Mucosa of descending colon (tissue), 3 donors: Measurements from ENCODE around the gene FOXA2. TPM values are rescaled to one million over a fixed set of nuclear protein-coding genes. Genes with fewer than 3 reads are reported as not detected.

Experiments
- ATAC-seq: fragments of 200-7000 bp; cut with Tn5 transposase; one replicate; pipeline ENCODE4 v1.9.1; 2020; ENCODE audit warnings: mild to moderate bottlenecking, moderate library complexity
- DNase-seq, 3 donors: peaks; one replicate each; pipeline ENCODE4 v3.0.0-alpha.2; 2020
- H3K36me3 ChIP-seq: fragments of 200-600 bp; one replicate; pipeline ENCODE4 v1.8.0; 2021; ENCODE audit warnings: low read depth, mild to moderate bottlenecking
- H3K4me1 ChIP-seq: fragments of 200-600 bp; one replicate; pipeline ENCODE4 v1.8.0; 2021; ENCODE audit warnings: low read depth, mild to moderate bottlenecking
- H3K4me3 ChIP-seq: fragments of 200-600 bp; one replicate; pipeline ENCODE4 v1.8.0; 2021; ENCODE audit warnings: mild to moderate bottlenecking
- H3K9me3 ChIP-seq: fragments of 200-600 bp; one replicate; pipeline ENCODE4 v1.8.0; 2021; ENCODE audit warnings: mild to moderate bottlenecking
- intact Hi-C, 2 donors: fragments of 100-400 bp; cut with DNase I in 1 of 2; cut with micrococcal nuclease in 1 of 2; formaldehyde crosslinking; loops; one replicate each; pipeline versions ENCODE4 v1.11.0 to v1.11.1; 2022; cut with DNase I, micrococcal nuclease
- total RNA-seq, 3 donors: library from RNA; stranded (reverse); fragmentation: NEBNext Ultra II Directional in 2 of 3; extraction: Animal tissue kit (Norgen Biotek cat#: 25700) in 2 of 3; gene quantifications; one replicate each; pipeline versions ENCODE4 v1.2.1 to v1.2.4, GENCODE V29; 2021 to 2023
- TF ChIP-seq, protein P1 (sequence below): fragments of 200-600 bp; IDR thresholded peaks from one replicate; pipeline ENCODE4 v1.8.0; 2022; ENCODE audit warnings: antibody characterized with exemption, mild to moderate bottlenecking
- donor health status: DM: no; HTN: no; CAD: no; lungs with moderate emphysema.
- donor health status: DM: no; HTN: no; CAD: no.
- donor health status: DM: no; HTN: yes; CAD: no.

Gene FOXA2
- total RNA-seq, 3 donors from 2014 or later: 6.2 to 25.3 (median 11.9) TPM

DNA sequence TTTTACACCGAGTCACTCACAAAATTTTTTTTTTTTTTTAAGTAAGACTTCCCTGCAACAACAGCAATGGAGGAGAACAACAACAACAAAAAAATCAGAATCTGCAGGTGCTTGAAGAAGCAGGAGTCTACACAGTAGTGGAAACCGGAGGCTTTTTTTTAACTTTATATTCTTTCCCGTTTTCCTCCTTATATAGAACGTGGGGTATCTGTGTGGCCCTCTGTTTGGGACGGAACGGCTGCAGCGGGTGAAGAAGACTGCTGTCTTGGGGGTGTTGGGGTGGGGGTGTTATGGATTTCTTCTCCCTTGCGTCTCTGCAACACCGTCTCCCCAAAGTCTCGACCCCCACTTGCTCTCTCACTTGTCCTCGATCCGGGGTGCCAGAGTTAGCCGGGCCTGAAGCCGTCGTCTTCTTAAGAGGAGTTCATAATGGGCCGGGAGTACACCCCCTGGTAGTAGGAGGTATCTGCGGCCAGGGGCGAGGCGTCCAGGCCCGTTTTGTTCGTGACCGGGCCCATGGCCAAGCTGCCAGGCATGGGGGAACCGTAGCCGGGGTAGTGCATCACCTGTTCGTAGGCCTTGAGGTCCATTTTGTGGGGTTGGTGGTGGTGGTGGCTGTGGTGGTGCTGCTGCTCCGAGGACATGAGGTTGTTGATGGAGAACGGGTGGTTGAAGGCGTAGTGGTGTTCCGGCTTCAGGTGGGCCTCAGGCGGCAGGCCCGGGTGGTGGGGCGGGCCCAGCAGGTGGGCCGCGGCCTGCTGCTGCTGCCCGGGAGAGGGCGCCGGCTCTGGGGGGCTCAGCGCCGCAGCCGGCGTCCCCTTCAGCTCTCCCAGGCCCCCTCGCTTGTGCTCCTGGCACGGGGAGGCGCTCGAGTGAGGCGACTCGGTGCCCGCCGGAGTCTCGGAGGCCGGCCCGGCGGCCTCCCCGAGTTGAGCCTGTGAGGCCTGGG lies 2.7 kb downstream of the FOXA2 start:
- no peaks in the 10 kb centered on the region for H3K36me3 ChIP-seq
- ATAC-seq: no peak
- DNase-seq: peak in 2 of 3 donors; percentile 15 to 52
- H3K4me1 ChIP-seq: peaks cover 20% of the 10 kb centered on the region
- TF ChIP-seq, protein P1, sequence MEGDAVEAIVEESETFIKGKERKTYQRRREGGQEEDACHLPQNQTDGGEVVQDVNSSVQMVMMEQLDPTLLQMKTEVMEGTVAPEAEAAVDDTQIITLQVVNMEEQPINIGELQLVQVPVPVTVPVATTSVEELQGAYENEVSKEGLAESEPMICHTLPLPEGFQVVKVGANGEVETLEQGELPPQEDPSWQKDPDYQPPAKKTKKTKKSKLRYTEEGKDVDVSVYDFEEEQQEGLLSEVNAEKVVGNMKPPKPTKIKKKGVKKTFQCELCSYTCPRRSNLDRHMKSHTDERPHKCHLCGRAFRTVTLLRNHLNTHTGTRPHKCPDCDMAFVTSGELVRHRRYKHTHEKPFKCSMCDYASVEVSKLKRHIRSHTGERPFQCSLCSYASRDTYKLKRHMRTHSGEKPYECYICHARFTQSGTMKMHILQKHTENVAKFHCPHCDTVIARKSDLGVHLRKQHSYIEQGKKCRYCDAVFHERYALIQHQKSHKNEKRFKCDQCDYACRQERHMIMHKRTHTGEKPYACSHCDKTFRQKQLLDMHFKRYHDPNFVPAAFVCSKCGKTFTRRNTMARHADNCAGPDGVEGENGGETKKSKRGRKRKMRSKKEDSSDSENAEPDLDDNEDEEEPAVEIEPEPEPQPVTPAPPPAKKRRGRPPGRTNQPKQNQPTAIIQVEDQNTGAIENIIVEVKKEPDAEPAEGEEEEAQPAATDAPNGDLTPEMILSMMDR: no peak
- no peak overlapping the region for H3K4me3 ChIP-seq
- H3K9me3 ChIP-seq: no peaks in the 10 kb centered on the region
- intact Hi-C loops: no loop called here

DNA sequence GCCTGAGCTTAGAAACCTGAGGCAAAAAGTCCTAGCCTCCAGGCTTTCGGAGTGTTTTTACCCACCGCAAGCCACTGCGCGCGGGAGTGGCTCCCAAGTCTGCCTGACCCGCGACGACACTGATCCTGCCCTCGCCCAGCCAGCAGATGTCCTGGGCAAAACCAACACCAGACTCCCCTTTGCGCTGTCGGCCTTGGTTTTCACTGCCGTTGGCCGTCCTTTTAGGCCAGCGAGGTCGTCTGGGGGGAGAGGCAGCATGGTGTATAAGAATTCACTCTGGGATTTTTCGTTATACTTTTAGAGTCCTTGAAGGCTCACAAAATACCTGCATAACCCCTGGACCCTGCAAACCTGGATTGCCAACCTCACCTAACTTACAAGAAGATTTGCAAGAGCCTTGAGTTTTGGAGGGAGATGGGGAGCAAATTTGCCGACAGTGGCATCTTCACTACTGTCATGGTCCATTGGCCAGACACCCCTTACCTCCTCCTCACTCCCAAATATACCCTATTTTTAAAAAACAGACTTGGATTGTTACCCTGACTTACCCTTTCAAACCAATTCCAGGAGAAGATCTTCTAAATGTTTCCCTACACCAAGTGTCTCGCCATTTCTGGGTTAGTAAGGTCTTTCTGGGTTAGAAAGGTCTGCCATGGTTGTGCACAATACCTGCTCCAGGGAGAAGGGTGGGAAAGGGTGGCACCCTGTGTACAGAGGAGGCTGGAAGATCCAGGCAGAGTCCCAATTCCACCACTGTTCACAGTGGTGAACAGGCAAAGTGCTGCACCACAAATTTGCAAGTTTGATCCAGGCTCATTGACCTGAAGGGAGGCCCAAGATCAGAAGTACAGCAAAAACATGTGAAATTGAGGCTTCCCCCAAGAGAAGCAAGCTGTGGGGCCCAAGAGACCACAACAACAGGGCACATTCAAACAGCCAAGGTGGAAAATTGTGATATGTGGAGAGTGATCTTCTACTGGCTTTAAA lies 4.4 kb downstream of the FOXA2 start:
- ATAC-seq (no peak), DNase-seq (peak in 2 of 3 donors; percentile 25 to 44)
- intact Hi-C loops: no loop called here
- Histone ChIP-seq H3K9me3 (no peaks in the 10 kb centered on the region), H3K4me1 (peaks cover 14% of the 10 kb centered on the region), H3K4me3 (no peak overlapping the region), H3K36me3 (no peaks in the 10 kb centered on the region)
- TF ChIP-seq, protein P1: no peak

DNA sequence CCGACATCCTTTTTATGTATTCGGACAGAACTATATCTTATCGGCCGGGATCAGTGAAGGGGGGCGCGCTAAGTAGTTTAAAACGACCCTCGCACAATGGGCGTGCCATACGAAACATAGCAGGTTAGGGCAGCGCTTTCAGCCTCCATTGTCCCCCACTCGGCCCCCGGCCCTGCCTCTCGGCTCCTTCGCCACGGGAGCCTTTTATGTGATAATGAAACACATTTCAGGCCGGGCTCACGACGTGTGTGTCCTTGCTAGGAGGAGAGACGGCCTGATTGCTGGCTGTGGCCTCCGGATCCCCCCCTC lies 5.3 kb downstream of the FOXA2 start:
- H3K36me3 ChIP-seq: no peaks in the 10 kb centered on the region
- no peak overlapping the region for H3K4me3 ChIP-seq
- no peaks in the 10 kb centered on the region for H3K9me3 ChIP-seq
- peaks cover 14% of the 10 kb centered on the region for H3K4me1 ChIP-seq
- TF ChIP-seq, protein P1: no peak
- DNase-seq (peak in 2 of 3 donors; percentile 25 to 45), ATAC-seq (no peak)
- intact Hi-C loops: no loop called here

DNA sequence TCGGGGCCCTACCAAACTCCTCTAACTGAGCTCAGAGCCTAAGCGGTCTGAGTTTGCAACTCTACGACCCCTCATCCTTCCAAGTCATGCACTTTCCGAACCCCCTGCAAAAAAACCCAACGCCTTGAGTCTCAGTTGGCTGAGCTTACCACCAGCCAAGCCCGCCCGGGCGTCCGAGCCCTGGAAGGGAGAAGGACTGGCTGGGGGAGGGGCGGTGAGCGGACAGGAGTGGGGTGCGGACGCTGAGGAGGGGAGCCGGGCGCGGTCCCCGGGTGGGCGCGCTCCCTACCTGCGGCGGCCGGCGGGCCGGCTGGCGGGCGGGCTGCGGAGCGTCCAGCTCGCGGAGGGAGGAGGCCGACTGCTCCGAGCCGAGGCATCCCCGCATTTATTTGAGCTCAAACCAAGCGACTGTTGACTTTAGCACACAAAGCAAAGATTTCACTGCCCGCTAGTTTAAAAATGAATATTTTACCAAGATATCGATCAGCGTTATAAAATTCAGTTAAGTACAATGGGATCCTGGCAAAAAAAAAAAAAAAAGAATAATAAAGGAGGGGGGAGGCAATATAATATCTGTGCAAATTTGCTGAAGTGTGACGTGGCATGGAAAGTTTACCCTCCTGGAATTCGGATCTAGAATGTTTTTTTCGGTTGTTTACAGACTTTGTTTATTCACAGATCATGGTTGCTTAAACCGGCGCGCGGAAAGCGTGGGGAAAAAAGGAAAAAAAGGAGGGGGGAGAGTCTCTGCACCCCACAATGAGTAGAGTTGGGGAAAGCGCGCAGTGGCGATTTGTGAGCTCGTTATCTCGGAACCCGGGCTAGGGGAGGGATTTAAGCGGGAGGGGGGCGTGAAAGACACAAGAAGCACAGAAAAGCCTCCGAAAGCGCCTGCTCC lies 5.9 kb downstream of the FOXA2 start:
- intact Hi-C loops: no loop called here
- Histone ChIP-seq H3K4me3 (no peak overlapping the region), H3K36me3 (no peaks in the 10 kb centered on the region), H3K9me3 (no peaks in the 10 kb centered on the region), H3K4me1 (peaks cover 14% of the 10 kb centered on the region)
- peak; percentile 53 to 61 (median 59) for DNase-seq
- ATAC-seq: peak; percentile 6
- TF ChIP-seq, protein P1: no peak
